ENCODE results near the gene MAD1L1.

MAD1L1 gene

DNA sequence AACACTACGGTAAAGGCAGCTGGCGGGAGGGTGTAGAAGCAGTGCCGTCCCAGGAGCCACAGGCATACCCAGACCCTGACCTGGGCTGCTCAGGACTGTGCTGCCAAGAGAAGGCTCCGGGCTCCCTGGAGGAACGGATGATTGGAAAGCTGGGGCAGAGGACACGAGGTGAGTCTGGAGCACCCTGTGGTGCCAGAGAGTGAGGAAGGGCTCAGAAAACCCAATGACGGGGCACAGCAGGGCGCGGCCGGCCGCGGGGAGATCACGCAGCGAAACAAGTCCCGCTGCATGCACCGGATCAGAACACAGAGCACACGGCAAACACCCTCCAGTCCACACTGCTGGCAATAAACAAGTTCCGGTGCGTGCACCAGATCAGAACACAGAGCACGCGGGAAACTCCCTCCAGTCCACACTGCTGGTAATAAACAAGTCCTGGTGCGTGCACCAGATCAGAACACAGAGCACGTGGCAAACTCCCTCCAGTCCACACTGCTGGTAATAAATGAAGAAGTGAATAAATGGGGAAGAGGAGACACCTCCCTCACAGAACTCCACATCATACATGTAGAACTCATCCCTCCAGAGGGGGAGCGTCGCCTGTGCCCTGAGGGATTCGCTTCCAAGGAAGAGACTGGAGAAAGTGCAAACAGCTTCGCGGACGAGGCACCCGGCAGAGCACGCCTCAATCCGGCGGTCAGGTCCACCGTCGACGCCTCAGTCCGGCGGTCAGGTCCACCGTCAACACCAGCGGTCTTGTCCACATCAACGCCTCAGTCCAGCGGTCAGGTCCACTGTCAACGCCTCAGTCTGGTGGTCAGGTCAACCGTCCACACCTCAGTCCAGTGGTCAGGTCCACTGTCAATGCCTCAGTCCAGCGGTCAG is 265.0 kb downstream of the MAD1L1 start:
- peaks cover 0 to 12% of the 10 kb centered on the region in 2 experiments; a peak in 1 of 3 replicates for H3K36me3 ChIP-seq (ENCODE audit: control insufficient read depth in 2 of 2, insufficient read depth in 1 of 2, low read length in 2 of 2)
- H3K4me3 ChIP-seq (ENCODE audit: low read depth, low read length): no peak overlapping the region
- POLR2A ChIA-PET: no interaction called here
- H3K9me3 ChIP-seq (ENCODE audit: control insufficient read depth, insufficient read depth, low read depth, low read length): no peaks in the 10 kb centered on the region
- H3K4me1 ChIP-seq (ENCODE audit: control insufficient read depth, insufficient read depth, low read length): no peaks in the 10 kb centered on the region
- TF ChIP-seq ZNF670 (tag by site-specific recombination; IDR thresholded peaks at IDR 0.05; ENCODE audit: low read depth) (no peak), ZNF426 (tag by site-specific recombination; IDR thresholded peaks at IDR 0.05) (no peak), ZNF174 (tag by site-specific recombination; IDR thresholded peaks at IDR 0.05) (no peak), ZNF37A (tag by site-specific recombination; IDR thresholded peaks at IDR 0.05) (no peak), KLF1 (tag by site-specific recombination; IDR thresholded peaks at IDR 0.05) (no peak), ZNF398 (tag by site-specific recombination; IDR thresholded peaks at IDR 0.05) (no peak), KLF8 (tag by site-specific recombination; IDR thresholded peaks at IDR 0.05) (no peak), ZBTB48 (tag by site-specific recombination; IDR thresholded peaks at IDR 0.05) (no peak), ZNF501 (tag by site-specific recombination; IDR thresholded peaks at IDR 0.05) (no peak), ZSCAN5A (tag by site-specific recombination; IDR thresholded peaks at IDR 0.05) (no peak)
- CTCF ChIA-PET: no interaction called here
- H3K27ac ChIP-seq (ENCODE audit: extremely low read depth, low read depth, low read length): no peak overlapping the region

DNA sequence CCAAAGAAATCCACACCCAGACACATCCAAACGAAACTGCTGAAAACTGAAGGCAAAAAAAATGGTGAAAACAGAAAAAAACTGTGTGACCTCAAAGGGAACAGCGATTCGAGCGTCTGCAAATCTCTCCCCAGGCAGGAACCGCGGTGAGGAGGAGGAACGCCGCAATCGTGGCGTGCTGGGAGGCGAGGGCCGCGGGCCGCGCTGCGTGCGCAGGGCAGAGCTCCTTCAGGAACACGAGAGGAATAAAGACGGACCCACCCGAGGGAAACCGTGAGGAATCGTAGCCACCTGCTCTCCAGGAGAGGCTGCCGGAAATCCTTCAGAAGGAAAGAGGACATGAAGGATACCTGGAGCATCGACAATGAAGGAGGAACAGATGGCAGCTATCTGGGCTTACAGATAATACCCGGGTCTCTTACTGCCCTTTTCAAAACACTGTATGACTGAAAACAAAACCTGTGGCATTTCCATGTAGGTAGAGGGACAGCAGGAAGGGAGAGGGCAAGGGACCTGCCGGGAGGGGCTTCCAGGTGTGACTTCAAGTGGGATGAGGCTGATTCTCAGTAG is 266.0 kb downstream of the MAD1L1 start:
- no peaks in the 10 kb centered on the region for H3K4me1 ChIP-seq (ENCODE audit: control insufficient read depth, insufficient read depth, low read length)
- H3K4me3 ChIP-seq (ENCODE audit: low read depth, low read length): no peak overlapping the region
- H3K27ac ChIP-seq (ENCODE audit: extremely low read depth, low read depth, low read length): no peak overlapping the region
- no peaks in the 10 kb centered on the region for H3K9me3 ChIP-seq (ENCODE audit: control insufficient read depth, insufficient read depth, low read depth, low read length)
- TF ChIP-seq ZIC2 (tag by site-specific recombination; IDR thresholded peaks at IDR 0.05): no peak
- no peak for TF ChIP-seq SCRT1 (tag by site-specific recombination; IDR thresholded peaks at IDR 0.05; ENCODE audit: borderline replicate concordance)
- no peak for TF ChIP-seq ZNF37A (tag by site-specific recombination; IDR thresholded peaks at IDR 0.05)
- no peak for TF ChIP-seq ZNF704 (tag by site-specific recombination; IDR thresholded peaks at IDR 0.05)
- TF ChIP-seq ZNF292 (tag by site-specific recombination; IDR thresholded peaks at IDR 0.05; ENCODE audit: borderline replicate concordance, low read depth): no peak
- TF ChIP-seq ZBTB1 (tag by site-specific recombination; IDR thresholded peaks at IDR 0.05): no peak
- TF ChIP-seq ZNF791 (tag by site-specific recombination; IDR thresholded peaks at IDR 0.05): no peak
- TF ChIP-seq ZNF23 (tag by site-specific recombination; IDR thresholded peaks at IDR 0.05; ENCODE audit: borderline replicate concordance): no peak
- no peak for TF ChIP-seq ZNF658 (tag by site-specific recombination; IDR thresholded peaks at IDR 0.05)
- TF ChIP-seq ZNF157 (tag by site-specific recombination; IDR thresholded peaks at IDR 0.05): no peak
- no peak for TF ChIP-seq ZNF24 (tag by site-specific recombination; IDR thresholded peaks at IDR 0.05)
- TF ChIP-seq ZNF416 (tag by site-specific recombination; IDR thresholded peaks at IDR 0.05): no peak
- TF ChIP-seq SP2 (tag by site-specific recombination; IDR thresholded peaks at IDR 0.05): no peak
- no peak for TF ChIP-seq ZNF146 (tag by site-specific recombination; IDR thresholded peaks at IDR 0.05)
- peaks cover 0 to 16% of the 10 kb centered on the region in 2 experiments; a peak in 1 of 3 replicates for H3K36me3 ChIP-seq (ENCODE audit: control insufficient read depth in 2 of 2, insufficient read depth in 1 of 2, low read length in 2 of 2)
- ChIA-PET CTCF (no interaction called here), POLR2A (no interaction called here)

Measured in HEK293 (cell line).